Activated T-helper 1 cell treated with Interleukin-2 at 50 U/mL for 16 hours (primary cell): Measurements from ENCODE around the gene UMOD.
A peak's percentile ranks its signal among the peaks of the same experiment; 100 is the strongest.

Source experiments
- DNase-seq: peaks from one replicate; pipeline ENCODE4 v3.0.0-alpha.2; 2020; ENCODE audit warnings: low read depth

Gene UMOD

GRCh38 chr16:20352615-20353014 lies at the start of gene UMOD:
Gene UMOD, minus strand, starts transcription at chr16:20352715. Its CDS starts 1,978 bp downstream, at chr16:20350737.
- no peak for DNase-seq

DNA sequence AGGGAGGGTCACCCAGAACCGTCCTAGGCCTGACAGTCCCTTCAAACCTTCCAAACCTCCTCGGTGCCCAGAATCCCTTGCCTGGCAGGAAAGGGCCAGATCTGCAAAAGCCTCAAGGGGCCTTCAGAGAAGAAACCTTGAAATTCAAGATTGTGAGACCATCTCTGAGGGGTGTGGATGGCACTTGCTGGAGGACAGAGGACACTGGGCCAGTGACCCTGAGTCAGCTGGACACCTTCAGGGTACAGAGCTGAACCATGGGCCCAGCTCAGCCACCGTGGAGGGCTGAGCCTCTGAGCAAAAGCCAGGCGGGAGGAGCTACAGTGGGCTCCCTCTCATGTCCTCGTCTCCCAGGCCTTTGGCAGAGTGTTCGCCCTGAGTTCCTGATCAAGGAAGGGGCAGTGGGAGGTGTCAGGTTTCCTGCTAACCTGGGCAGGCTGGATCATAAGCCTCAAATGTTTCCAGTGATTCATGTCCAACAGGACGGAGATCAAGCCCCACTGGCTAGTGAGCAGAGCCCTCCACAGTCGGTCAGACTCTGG lies 49.0 kb upstream of the UMOD start:
- DNase-seq = no peak

DNA sequence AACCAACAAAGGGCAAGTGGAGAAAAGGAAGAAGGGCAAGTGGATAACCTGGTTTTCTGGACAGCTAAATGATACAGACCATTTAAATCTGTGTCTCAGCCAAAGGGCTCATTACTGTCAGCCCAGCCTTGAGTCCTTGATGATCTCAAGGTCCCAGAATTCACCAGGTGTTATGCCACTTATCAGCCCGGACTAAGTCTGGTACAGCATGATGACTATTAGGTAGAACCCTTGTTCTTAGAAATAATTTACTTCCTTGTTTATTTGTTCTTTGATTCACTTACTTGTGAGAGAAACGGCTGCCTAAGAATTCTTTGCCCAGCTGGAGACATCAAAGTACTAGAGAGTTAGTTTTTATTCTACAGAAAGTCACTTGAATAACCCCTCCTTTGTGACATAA lies 48.6 kb upstream of the UMOD start:
- DNase-seq = no peak

DNA sequence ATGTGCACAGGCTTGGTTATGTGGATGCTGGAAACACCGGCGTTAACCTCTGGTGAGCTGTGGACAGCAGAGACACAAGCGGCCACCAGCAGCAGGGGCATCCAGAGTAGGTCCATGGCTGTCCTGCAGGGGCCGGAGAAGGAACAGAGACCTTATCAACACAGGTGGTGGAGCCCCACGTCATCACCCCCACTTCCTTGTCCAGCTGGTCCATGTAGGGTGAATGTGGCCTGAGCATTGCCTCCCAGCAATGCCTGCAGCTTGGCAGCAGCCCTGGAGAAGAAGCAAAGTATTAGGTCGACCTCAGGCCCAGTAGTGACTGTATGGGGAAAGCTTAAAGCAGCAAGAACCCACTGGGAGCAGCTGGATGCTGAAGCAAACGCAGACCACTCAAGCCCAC lies 46.7 kb upstream of the UMOD start:
- DNase-seq = no peak

- no peak for DNase-seq
Measured at GRCh38 chr16:20398603-20399002, 46.1 kb upstream of the UMOD start.

GRCh38 chr16:20397468-20398074 lies 45.1 kb upstream of the UMOD start:
- DNase-seq = no peak

DNA sequence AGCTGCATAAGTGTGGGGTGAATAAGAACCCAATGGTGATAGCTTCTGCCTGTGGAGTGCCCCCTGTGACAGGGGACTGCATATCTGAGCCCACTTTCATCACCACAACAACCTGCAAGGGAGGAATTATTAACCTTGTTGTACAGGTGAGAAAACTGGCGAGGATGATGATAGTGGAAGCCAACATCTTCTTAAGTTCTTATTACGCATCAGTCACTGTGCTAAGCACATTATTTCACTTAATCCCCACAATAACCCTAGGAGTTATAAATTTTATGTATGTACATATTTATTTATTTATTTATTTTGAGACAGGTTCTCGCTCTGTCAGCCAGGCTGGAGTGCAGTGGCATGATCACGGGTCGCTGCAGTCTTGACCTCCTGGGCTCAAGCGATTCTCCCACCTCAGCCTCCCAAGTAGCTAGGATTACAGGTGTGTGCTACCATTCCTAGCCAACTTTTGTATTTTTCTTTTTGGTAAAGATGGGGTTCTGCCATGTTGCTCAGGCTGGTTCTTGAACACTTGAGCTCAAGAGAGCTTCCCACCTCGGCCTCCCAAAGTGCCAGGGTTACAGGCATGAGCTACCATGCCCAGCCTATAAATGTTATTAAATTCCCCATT lies 44.4 kb upstream of the UMOD start:
- DNase-seq = no peak

- no peak for DNase-seq
Measured at GRCh38 chr16:20395946-20396345, 43.4 kb upstream of the UMOD start.

GRCh38 chr16:20393801-20394577 lies 41.5 kb upstream of the UMOD start:
- no peak for DNase-seq

DNA sequence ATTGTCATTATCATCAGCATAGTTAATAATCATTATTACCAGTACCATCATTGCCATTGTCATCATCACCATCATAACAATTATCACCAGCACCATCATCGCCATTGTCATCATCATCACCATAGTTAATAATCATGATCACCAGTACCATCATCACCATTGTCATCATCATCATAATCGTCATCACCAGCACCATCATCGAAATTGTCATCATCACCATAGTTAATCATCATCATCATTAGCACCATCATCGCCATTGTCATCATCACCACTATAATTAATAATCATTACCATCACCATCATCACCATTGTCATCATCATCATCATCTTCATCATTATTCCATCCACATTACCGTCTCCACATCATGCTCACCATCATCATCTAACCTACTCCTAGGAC lies 38.5 kb upstream of the UMOD start:
- no peak for DNase-seq

GRCh38 chr16:20388854-20389253 lies 36.3 kb upstream of the UMOD start:
- no peak for DNase-seq

DNA sequence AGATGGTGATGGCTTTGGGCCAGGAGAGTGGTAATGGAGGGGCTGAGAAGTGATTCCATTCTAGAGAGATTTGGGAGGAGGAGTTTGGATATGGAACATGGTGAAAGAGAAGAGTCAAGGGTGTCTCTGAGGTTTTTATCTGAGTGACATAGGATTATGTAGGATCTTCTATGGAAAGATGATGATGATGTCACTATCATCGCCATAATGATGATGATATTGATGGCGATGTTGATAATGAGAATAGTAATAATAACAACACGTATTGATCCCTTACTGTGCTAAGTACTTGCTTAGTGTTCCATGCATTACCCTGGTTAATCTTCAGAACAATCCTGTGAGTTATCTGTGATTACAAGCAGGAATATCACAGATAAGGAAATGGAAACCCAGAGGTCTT lies 35.5 kb upstream of the UMOD start:
- no peak for DNase-seq

- DNase-seq = peak; percentile 3
Measured at GRCh38 chr16:20385844-20386832, 33.6 kb upstream of the UMOD start.

DNA sequence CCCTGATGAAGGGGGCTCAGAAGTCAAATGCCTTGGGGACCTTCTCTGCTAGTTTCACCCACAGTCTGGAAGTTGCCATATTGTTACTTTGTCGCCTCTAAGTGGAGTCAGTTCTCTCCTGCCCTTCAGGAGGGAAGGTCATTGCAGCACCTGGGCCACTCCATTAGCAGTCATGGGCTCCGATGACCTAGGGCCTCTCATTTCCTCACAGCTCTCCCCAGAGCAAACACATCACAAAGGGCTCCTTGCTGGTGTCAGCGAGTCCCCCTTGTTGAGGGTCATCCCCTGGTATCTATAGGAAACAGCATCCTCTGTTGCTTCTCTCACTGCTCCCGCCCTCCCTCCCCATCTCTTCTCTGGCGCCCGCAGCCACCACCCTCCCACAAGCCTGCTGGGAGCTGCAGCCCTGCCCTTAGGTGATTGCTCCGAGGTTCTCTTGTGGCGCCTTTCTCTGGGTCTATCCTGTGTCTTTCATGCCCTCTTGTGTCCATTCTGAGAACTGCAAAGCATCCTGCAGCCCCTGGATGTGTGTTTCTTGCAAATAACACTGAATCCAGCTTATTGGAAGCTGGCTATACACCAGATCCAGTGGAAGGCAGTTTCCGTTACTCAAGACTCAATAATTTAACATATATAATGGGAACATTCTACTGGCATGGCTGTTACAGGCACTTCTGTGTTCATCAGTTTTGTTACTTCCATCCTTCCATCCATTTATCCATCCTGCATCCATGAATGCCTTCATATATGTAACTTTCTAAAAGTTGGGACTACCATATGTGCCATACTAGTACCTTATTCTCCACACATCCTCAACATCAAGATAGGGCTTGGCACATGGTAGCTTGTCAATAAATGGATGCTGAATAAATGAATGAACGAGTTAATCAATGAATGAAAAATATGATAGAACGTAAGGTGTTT lies 30.9 kb upstream of the UMOD start:
- no peak for DNase-seq

GRCh38 chr16:20382202-20382948 lies 29.9 kb upstream of the UMOD start:
- DNase-seq = no peak

GRCh38 chr16:20380782-20381181 lies 28.3 kb upstream of the UMOD start:
- DNase-seq = no peak

GRCh38 chr16:20377181-20377580 lies 24.7 kb upstream of the UMOD start:
- no peak for DNase-seq

GRCh38 chr16:20372701-20373100 lies 20.2 kb upstream of the UMOD start:
- no peak for DNase-seq

GRCh38 chr16:20369452-20370054 lies 17.0 kb upstream of the UMOD start:
- no peak for DNase-seq

- no peak for DNase-seq
Measured at GRCh38 chr16:20364051-20364450, 11.5 kb upstream of the UMOD start.
